A549 (cell line): ENCODE results near the gene PPM1J. TPM values are rescaled to one million over a fixed set of nuclear protein-coding genes. Genes with fewer than 3 reads are reported as not detected.

ENCODE experiments used
- CBX2 ChIP-seq: fragments of 200-600 bp; sonication (generic); IDR thresholded peaks from 2 replicates; pipeline ENCODE4 v1.6.1; 2016; ENCODE audit warnings: low read depth, mild to moderate bottlenecking, borderline replicate concordance
- FOXS1 ChIP-seq: fragments of 250-450 bp; sonication (Bioruptor Pico); IDR thresholded peaks from 2 replicates; pipeline ENCODE4 v1.5.0; 2020; ENCODE audit warnings: mild to moderate bottlenecking, moderate library complexity
- GATA3 ChIP-seq: IDR thresholded peaks from 2 replicates; pipeline ENCODE4 v1.6.1; 2012; ENCODE audit warnings: borderline replicate concordance
- HDAC2 ChIP-seq: fragments of 200-600 bp; sonication (generic); IDR thresholded peaks from 2 replicates; pipeline ENCODE4 v1.6.1; 2016
- JUN ChIP-seq, 2 experiments: fragments of >200 bp; sonication (Bioruptor Twin); formaldehyde crosslinking; IDR thresholded peaks; 2 replicates in 1 of 2; 3 replicates in 1 of 2; pipeline ENCODE4 v1.6.1; 2016 to 2017
- POLR2A ChIP-seq: IDR thresholded peaks from 2 replicates; pipeline ENCODE4 v1.6.1; 2012; ENCODE audit warnings: mild to moderate bottlenecking, low read length
- polyA plus RNA-seq, 4 experiments: library from polyadenylated mRNA; depleted of rRNA in 3 of 4; stranded (reverse); fragments of >200 nt; fragmentation: RNase III in 1 of 4; extraction: RNeasy Plus Mini Kit Qiagen cat#74134 plus additional on column Dnase treatment in 1 of 4; gene quantifications; 2 replicates in 3 of 4; 3 replicates in 1 of 4; pipeline ENCODE4 v1.2.3, GENCODE V29; 2011 to 2017

PPM1J gene
- polyA plus RNA-seq, 2 of the 4 experiments (the other 2 are of a cell fraction): 0.32 to 0.62 TPM

DNA sequence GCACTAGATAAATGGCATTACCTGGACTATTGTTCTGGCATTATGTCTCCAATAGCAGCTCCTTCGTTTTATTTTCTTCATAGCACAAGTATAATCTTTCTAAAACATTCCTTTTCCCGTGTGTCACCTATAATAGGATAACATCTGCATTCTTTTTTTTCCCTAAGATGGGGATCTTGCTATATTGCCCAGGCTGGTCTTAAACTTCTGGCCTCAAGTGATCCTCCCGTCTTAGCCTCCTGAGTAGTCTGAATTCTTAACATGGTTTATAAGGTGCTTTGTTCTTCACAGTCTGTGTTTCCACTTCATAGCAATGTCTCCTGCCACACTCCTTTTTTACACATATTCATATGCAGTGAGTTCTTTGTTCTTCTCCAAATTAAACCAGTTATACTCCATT lies 49.3 kb downstream of the PPM1J start (continued):
- TF ChIP-seq GATA3: no peak
- no peak for TF ChIP-seq HDAC2
- no peak for TF ChIP-seq JUN (IDR thresholded peaks at IDR 0.05)
- no peak for TF ChIP-seq CBX2
- TF ChIP-seq POLR2A: no peak
- TF ChIP-seq FOXS1 (CRISPR knock-in tag): no peak

Other genes starting within 250 kb of the PPM1J start
- gene WNT2B, start 206.4 kb downstream of the PPM1J start, polyA plus RNA-seq (2011; rRNA removed): 0.26 and 0.37 TPM in 2 replicates
- gene WNT2B, start 206.4 kb downstream of the PPM1J start, polyA plus RNA-seq (2017; fragmentation: RNase III; extraction: RNeasy Plus Mini Kit Qiagen cat#74134 plus additional on column Dnase treatment): 0.21 to 0.32 TPM (median 0.28 TPM) in 3 replicates
- gene ST7L, start 96.2 kb downstream of the PPM1J start, polyA plus RNA-seq (2011; rRNA removed): 10.5 and 12.0 TPM in 2 replicates
- gene ST7L, start 96.2 kb downstream of the PPM1J start, polyA plus RNA-seq (2017; fragmentation: RNase III; extraction: RNeasy Plus Mini Kit Qiagen cat#74134 plus additional on column Dnase treatment): 10.2 to 10.8 TPM (median 10.3 TPM) in 3 replicates
- 99.7 and 136 TPM in 2 replicates for gene CAPZA1, start 95.5 kb downstream of the PPM1J start, polyA plus RNA-seq (2011; rRNA removed)
- gene CAPZA1, start 95.5 kb downstream of the PPM1J start, polyA plus RNA-seq (2017; fragmentation: RNase III; extraction: RNeasy Plus Mini Kit Qiagen cat#74134 plus additional on column Dnase treatment): 103 to 109 TPM (median 104 TPM) in 3 replicates
- gene MOV10, start 40.7 kb downstream of the PPM1J start, polyA plus RNA-seq (2011; rRNA removed): 27.3 and 28.3 TPM in 2 replicates
- gene MOV10, start 40.7 kb downstream of the PPM1J start, polyA plus RNA-seq (2017; fragmentation: RNase III; extraction: RNeasy Plus Mini Kit Qiagen cat#74134 plus additional on column Dnase treatment): 34.5 to 37.4 TPM (median 37.3 TPM) in 3 replicates
- 255 and 321 TPM in 2 replicates for gene RHOC, start 8.2 kb downstream of the PPM1J start, polyA plus RNA-seq (2011; rRNA removed)
- gene RHOC, start 8.2 kb downstream of the PPM1J start, polyA plus RNA-seq (2017; fragmentation: RNase III; extraction: RNeasy Plus Mini Kit Qiagen cat#74134 plus additional on column Dnase treatment): 278 to 298 TPM (median 296 TPM) in 3 replicates
- 67.9 and 70.2 TPM in 2 replicates for gene SLC16A1, start 240.9 kb upstream of the PPM1J start, polyA plus RNA-seq (2011; rRNA removed)
- 39.7 to 45.0 TPM (median 42.7 TPM) in 3 replicates for gene SLC16A1, start 240.9 kb upstream of the PPM1J start, polyA plus RNA-seq (2017; fragmentation: RNase III; extraction: RNeasy Plus Mini Kit Qiagen cat#74134 plus additional on column Dnase treatment)